ENCODE measurements around the gene ISG15.

The ISG15 gene

DNA sequence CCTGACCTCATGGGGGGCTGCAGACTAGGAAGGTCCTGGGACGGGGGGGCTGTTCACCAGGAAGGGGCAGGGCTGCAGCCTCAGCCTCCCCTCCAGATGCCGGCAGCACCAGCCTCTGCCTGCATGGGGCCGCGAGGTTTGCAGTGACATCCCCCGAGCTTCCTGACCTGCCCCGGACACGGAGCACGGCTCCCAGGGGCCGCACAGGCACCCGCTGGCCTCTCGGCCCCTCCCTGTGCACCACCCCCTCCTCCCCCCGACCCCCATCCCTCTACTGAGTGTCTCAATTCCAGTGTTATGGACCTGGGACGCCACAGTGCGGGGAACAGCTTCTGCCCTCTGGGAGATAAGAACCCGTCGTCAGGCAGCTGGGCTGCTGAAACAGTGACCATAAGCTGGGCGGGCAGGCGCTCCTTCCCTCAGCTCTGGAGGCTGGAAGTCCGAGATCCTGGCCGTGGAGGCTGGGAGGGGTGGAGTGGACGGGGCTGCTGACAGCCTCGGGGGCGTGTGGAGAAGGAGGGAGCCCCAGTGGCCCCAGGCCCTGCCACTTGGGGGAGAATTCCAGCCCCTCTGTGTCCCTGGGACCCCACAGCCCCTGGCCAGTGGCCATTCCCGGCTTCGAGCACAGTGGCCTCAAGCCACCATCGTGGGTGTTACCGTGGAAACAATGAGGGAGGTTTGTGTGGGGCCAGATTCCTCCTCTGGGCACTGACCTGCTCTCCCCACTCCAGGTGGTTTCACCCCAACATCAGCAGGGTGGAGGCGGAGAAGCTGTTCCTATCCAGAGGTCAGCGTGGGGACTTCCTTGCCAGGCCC lies 49.3 kb downstream of the ISG15 start:
- no peak for DNase-seq

DNA sequence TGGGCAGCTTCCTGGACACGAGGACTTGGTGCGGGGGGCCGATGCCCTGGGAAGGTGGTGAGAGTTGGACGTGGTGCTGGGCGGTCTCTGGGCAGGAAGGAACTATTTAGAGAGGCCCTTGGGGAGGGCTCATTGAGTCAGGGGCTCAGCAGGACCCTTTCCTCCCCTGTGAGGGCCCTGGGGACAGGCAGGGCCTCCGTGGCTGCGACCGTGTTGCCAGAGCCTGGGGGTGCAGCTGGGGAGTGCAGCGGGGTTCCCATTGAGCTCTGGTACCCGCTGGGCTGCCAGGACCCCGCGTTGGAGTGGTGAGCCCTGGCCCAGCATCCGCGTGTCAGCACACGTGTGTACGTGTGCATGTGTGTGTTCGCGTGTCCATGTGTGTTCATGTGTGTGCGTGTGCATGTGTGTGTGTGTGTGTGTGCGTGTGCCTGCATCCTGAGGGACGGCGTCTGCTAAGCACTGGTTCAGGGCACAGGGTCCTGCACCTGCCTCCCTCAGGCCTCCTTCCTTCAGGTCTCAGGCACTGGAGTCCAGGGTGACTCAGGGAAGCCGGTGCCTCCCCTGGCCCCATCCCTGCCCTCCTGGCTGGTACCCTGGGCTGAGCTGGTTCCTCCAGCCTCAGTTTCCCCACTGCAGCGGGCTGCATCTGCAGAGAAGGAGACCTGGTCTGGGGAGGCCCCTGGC lies 50.1 kb downstream of the ISG15 start:
- DNase-seq: no peak
